ENCODE data around the gene SECISBP2. TPM values are rescaled to one million over a fixed set of nuclear protein-coding genes. Genes with fewer than 3 reads are reported as not detected.

Gene SECISBP2
- total RNA-seq, 3 donors from 2014 or later: 40.5 to 84.7 (median 76.0) TPM

DNA sequence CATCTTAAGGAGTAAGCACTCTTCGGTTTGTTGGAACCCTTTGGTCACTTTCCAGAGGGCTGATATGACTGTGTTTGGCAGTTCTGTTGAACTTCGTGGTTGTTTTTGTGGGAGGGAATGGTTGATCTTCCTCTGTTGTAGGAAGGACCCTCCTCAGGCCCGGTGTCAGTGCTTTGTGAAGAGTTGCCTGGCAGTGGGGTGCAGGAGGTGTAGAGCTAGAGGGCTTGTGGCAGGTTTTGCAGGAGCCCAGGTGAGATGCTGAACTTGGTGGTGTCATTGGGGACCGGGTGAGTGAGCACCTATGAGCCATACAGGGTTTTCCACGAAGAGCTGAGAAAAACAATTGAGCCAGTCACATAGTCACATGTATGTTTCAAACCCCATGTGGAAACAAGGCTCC, 27.2 kb downstream of the SECISBP2 start:
- H3K36me3 ChIP-seq: peaks cover 14% of the 10 kb centered on the region
- TF ChIP-seq POLR2A (IDR thresholded peaks at IDR 0.05) (no peak), POLR2AphosphoS5 (IDR thresholded peaks at IDR 0.05) (no peak)
- TF ChIP-seq, protein P1, sequence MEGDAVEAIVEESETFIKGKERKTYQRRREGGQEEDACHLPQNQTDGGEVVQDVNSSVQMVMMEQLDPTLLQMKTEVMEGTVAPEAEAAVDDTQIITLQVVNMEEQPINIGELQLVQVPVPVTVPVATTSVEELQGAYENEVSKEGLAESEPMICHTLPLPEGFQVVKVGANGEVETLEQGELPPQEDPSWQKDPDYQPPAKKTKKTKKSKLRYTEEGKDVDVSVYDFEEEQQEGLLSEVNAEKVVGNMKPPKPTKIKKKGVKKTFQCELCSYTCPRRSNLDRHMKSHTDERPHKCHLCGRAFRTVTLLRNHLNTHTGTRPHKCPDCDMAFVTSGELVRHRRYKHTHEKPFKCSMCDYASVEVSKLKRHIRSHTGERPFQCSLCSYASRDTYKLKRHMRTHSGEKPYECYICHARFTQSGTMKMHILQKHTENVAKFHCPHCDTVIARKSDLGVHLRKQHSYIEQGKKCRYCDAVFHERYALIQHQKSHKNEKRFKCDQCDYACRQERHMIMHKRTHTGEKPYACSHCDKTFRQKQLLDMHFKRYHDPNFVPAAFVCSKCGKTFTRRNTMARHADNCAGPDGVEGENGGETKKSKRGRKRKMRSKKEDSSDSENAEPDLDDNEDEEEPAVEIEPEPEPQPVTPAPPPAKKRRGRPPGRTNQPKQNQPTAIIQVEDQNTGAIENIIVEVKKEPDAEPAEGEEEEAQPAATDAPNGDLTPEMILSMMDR (IDR thresholded peaks at IDR 0.05): no peak

DNA sequence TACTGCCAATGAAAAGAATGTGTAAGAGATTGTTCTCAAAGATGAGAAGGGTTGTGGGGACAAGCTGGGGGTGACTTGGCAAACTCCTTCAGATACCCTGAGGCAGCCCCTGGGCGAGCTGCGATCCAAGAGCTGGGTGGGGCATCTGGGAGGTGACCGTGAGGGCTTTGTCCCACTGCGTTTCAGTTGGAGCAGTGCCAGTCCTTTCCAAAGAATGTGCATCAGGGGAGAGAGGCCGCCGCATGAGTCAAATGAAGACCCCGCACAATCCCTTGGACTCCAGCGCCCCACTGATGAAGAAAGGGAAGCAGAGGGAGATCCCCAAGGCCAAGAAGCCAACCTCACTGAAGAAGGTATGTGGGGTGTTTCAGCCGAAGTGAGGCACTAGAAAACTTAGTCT, 28.4 kb downstream of the SECISBP2 start:
- TF ChIP-seq POLR2A (IDR thresholded peaks at IDR 0.05) (no peak), POLR2AphosphoS5 (IDR thresholded peaks at IDR 0.05) (no peak)
- TF ChIP-seq, protein P1 (IDR thresholded peaks at IDR 0.05): no peak
- no peaks in the 10 kb centered on the region for H3K27me3 ChIP-seq
- no peak overlapping the region for H3K4me3 ChIP-seq
- H3K27ac ChIP-seq: no peak overlapping the region
- intact Hi-C loops (cut with DNase I; ENCODE audit: low total_unique reads): no loop called here
- DNase-seq (ENCODE audit: low spot score in 2 of 2): no peak
- H3K4me1 ChIP-seq: no peaks in the 10 kb centered on the region
- H3K9me3 ChIP-seq: no peaks in the 10 kb centered on the region
- H3K36me3 ChIP-seq: peaks cover 21% of the 10 kb centered on the region

More for the DNA sequence above, 27.2 kb downstream of the SECISBP2 start:
- H3K27me3 ChIP-seq: no peaks in the 10 kb centered on the region
- intact Hi-C loops (cut with DNase I; ENCODE audit: low total_unique reads): no loop called here
- no peak overlapping the region for H3K27ac ChIP-seq
- no peak overlapping the region for H3K4me3 ChIP-seq
- H3K4me1 ChIP-seq: no peaks in the 10 kb centered on the region
- no peaks in the 10 kb centered on the region for H3K9me3 ChIP-seq
- DNase-seq (ENCODE audit: low spot score in 2 of 2): no peak

DNA sequence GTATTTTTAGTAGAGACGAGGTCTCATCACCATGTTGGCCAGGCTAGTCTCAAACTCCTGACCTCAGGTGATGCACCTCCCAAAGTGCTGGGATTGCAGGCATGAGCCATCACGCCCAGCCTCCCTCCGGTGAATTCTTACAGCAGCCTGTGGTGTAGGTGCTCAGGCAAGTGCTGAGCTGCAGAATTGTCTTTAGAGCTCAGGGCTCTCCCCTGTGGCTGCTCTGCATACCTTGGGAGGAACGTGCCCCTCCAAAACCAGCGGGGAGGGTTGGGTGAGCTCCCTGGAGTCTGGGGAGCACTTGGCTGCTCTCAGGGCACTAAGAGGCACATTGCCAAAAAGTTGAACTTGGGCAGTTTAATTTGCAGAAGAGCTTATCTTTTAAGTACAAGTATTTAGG, 29.4 kb downstream of the SECISBP2 start:
- intact Hi-C loops (cut with DNase I; ENCODE audit: low total_unique reads): no loop called here
- H3K4me3 ChIP-seq: no peak overlapping the region
- no peaks in the 10 kb centered on the region for H3K4me1 ChIP-seq
- H3K9me3 ChIP-seq: no peaks in the 10 kb centered on the region
- DNase-seq (ENCODE audit: low spot score in 2 of 2): no peak
- TF ChIP-seq, protein P1 (IDR thresholded peaks at IDR 0.05): no peak
- TF ChIP-seq POLR2AphosphoS5 (IDR thresholded peaks at IDR 0.05) (no peak), POLR2A (IDR thresholded peaks at IDR 0.05) (no peak)
- H3K36me3 ChIP-seq: peaks cover 19% of the 10 kb centered on the region
- H3K27ac ChIP-seq: no peak overlapping the region
- no peaks in the 10 kb centered on the region for H3K27me3 ChIP-seq

DNA sequence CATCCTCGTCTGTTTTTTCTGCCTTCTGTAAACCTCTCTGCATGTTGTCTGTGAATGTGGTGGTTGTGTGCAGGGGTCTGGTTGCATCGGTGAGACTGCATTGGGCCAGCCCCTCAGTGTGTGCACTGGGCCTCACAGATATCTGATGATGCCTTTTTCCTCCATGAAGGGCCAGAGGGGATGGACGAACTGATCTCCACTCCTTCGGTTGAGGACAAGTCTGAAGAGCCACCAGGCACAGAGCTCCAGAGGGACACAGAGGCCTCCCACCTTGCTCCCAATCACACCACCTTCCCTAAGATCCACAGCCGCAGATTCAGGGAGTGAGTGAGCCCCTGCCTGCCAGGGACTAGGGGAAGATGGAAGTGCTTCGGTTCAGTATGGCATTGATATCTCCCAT, 31.3 kb downstream of the SECISBP2 start:
- no peaks in the 10 kb centered on the region for H3K27me3 ChIP-seq
- no peaks in the 10 kb centered on the region for H3K4me1 ChIP-seq
- no peak for DNase-seq (ENCODE audit: low spot score in 2 of 2)
- intact Hi-C loops (cut with DNase I; ENCODE audit: low total_unique reads): no loop called here
- no peaks in the 10 kb centered on the region for H3K9me3 ChIP-seq
- TF ChIP-seq, protein P1 (IDR thresholded peaks at IDR 0.05): no peak
- TF ChIP-seq POLR2A (IDR thresholded peaks at IDR 0.05) (no peak), POLR2AphosphoS5 (IDR thresholded peaks at IDR 0.05) (no peak)
- peaks cover 24% of the 10 kb centered on the region for H3K36me3 ChIP-seq
- no peak overlapping the region for H3K27ac ChIP-seq
- H3K4me3 ChIP-seq: no peak overlapping the region

DNA sequence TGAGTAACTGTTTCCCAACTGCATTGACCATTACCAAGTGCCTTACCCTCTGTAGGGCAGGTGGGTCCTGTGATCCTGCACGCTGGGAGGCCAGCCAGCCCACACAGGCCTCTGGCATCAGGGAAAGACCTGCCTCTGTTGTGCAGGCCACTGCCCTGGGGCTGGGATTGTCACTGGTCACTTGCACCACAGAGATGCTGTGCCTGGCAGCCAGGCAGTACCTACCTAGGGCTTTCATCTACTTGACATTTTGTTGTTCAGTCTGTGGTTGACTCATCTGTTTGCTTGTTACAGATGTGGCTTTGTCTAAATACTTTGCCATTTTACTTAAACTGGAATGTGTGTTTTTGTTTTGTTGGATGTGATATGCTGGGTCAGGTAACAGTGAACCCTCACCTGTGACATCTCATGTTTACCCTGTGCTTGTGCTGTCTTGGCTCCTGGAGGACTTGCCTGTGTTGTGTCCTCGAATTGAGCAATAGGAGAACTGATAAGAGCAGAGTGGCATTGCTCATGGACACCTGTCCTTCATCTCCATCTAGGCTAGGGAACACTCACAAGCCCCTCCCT, 32.8 kb downstream of the SECISBP2 start:
- Histone ChIP-seq H3K4me1 (no peaks in the 10 kb centered on the region), H3K36me3 (peaks cover 26% of the 10 kb centered on the region), H3K27me3 (no peaks in the 10 kb centered on the region), H3K4me3 (no peak overlapping the region), H3K9me3 (no peaks in the 10 kb centered on the region), H3K27ac (no peak overlapping the region)
- TF ChIP-seq POLR2A (IDR thresholded peaks at IDR 0.05) (no peak), POLR2AphosphoS5 (IDR thresholded peaks at IDR 0.05) (no peak)
- TF ChIP-seq, protein P1 (IDR thresholded peaks at IDR 0.05): no peak
- intact Hi-C loops (cut with DNase I; ENCODE audit: low total_unique reads): no loop called here
- DNase-seq (ENCODE audit: low spot score in 2 of 2): no peak

All from breast epithelium (tissue), 4 donors.